DLD1 (cell line): ENCODE measurements around the gene UVRAG.

Source experiments
- in situ Hi-C: cut with HindIII; loops from 2 replicates; pipeline ENCODE4 v1.10.0; 2017; ENCODE audit warnings: low sequenced_read_pairs

The UVRAG gene

GRCh38 chr11:75814677-75815344 is at the start of gene UVRAG:
Gene UVRAG, plus strand, starts transcription at chr11:75815210. Its CDS starts 198 bp downstream, at chr11:75815408.
- in situ Hi-C loops = no loop called here

GRCh38 chr11:75766443-75767227 is 48.4 kb upstream of the UVRAG start:
- in situ Hi-C loops = no loop called here

- in situ Hi-C loops = no loop called here
Observed at GRCh38 chr11:75767228-75767572, 47.8 kb upstream of the UVRAG start.

GRCh38 chr11:75767793-75768111 is 47.3 kb upstream of the UVRAG start:
- in situ Hi-C loops = no loop called here

GRCh38 chr11:75768112-75768908 is 46.7 kb upstream of the UVRAG start, which contains the start of gene DGAT2:
Gene DGAT2, plus strand, starts transcription at chr11:75768778. Its CDS starts 214 bp downstream, at chr11:75768992.
- in situ Hi-C loops = no loop called here

- in situ Hi-C loops = no loop called here
Observed at GRCh38 chr11:75768909-75769771, 45.9 kb upstream of the UVRAG start.

GRCh38 chr11:75770102-75770501 is 44.9 kb upstream of the UVRAG start:
- in situ Hi-C loops = no loop called here

GRCh38 chr11:75771646-75772410 is 43.2 kb upstream of the UVRAG start:
- in situ Hi-C loops = no loop called here

- in situ Hi-C loops = no loop called here
Observed at GRCh38 chr11:75773595-75774353, 41.2 kb upstream of the UVRAG start.

- in situ Hi-C loops = no loop called here
Observed at GRCh38 chr11:75775056-75775455, 40.0 kb upstream of the UVRAG start.

GRCh38 chr11:75776546-75776945 is 38.5 kb upstream of the UVRAG start:
- in situ Hi-C loops = no loop called here

GRCh38 chr11:75777461-75778110 is 37.4 kb upstream of the UVRAG start:
- in situ Hi-C loops = no loop called here

GRCh38 chr11:75778962-75779361 is 36.0 kb upstream of the UVRAG start:
- in situ Hi-C loops = no loop called here

- in situ Hi-C loops = no loop called here
Observed at GRCh38 chr11:75779960-75780359, 35.0 kb upstream of the UVRAG start.

- in situ Hi-C loops = no loop called here
Observed at GRCh38 chr11:75780888-75781287, 34.1 kb upstream of the UVRAG start.

GRCh38 chr11:75781296-75781695 is 33.7 kb upstream of the UVRAG start:
- in situ Hi-C loops = no loop called here

- in situ Hi-C loops = no loop called here
Observed at GRCh38 chr11:75781831-75782230, 33.2 kb upstream of the UVRAG start.

GRCh38 chr11:75782540-75783263 is 32.3 kb upstream of the UVRAG start:
- in situ Hi-C loops = no loop called here
